OCI-LY7 (cell line): ENCODE data around the gene ZCCHC13. TPM values are rescaled to one million over a fixed set of nuclear protein-coding genes. Genes with fewer than 3 reads are reported as not detected.

ENCODE experiments used
- BruUV-seq: library from RNA; stranded (reverse); fragments of 400-500 nt; replicated peaks from 2 replicates; lab custom pipeline; 2021; lab: Mats Ljungman, UMichigan
- CTCF ChIA-PET: fragments of 300-600 bp; sonication (Branson Sonifier 250); formaldehyde crosslinking; loops from one replicate; lab custom pipeline; 2022; ENCODE audit warnings: antibody characterized with exemption; ENCODE audit not compliant: unreplicated experiment; lab: Charles Lee
- POLR2A ChIA-PET: fragments of 300-600 bp; sonication (Branson Sonifier 250); formaldehyde crosslinking; loops from one replicate; lab custom pipeline; 2022; ENCODE audit warnings: antibody characterized with exemption; lab: Charles Lee
- DNase-seq: peaks from one replicate; pipeline ENCODE4 v3.0.0-alpha.2; 2015; ENCODE audit warnings: low spot score
- H2AFZ ChIP-seq: fragments of 200-600 bp; sonication (generic), shearing (Covaris generic); 2 replicates; pipeline ENCODE4 v1.6.1; 2014; ENCODE audit warnings: mild to moderate bottlenecking, antibody characterized with exemption, low read length, moderate library complexity
- H3K27ac ChIP-seq: fragments of 200-600 bp; sonication (generic); 2 replicates; pipeline ENCODE4 v1.5.1; 2014; ENCODE audit warnings: mixed run types, low read depth, mild to moderate bottlenecking, moderate library complexity, low read length, inconsistent platforms; ENCODE audit not compliant: poor library complexity, severe bottlenecking
- H3K36me3 ChIP-seq: fragments of 200-600 bp; sonication (generic); 2 replicates; pipeline ENCODE4 v1.6.1; 2014; ENCODE audit warnings: mild to moderate bottlenecking, antibody characterized with exemption, low read length, moderate library complexity, mixed read lengths; ENCODE audit not compliant: insufficient read depth
- H3K4me1 ChIP-seq: fragments of 200-600 bp; sonication (generic); 2 replicates; pipeline ENCODE4 v1.5.1; 2014; ENCODE audit warnings: mild to moderate bottlenecking, low read length; ENCODE audit not compliant: insufficient read depth, poor library complexity, severe bottlenecking
- H3K4me2 ChIP-seq: fragments of 200-600 bp; sonication (generic); 2 replicates; pipeline ENCODE4 v1.6.1; 2014; ENCODE audit warnings: mild to moderate bottlenecking, low read length
- H3K4me3 ChIP-seq: fragments of 200-600 bp; sonication (generic); 2 replicates; pipeline ENCODE4 v1.5.1; 2014; ENCODE audit warnings: mild to moderate bottlenecking, low read depth, low read length; ENCODE audit not compliant: poor library complexity, severe bottlenecking
- H3K79me2 ChIP-seq: fragments of 200-600 bp; sonication (generic); 2 replicates; pipeline ENCODE4 v1.6.1; 2016; ENCODE audit warnings: low read depth, mild to moderate bottlenecking, low read length, moderate library complexity, mixed read lengths; ENCODE audit not compliant: insufficient read depth
- H3K9me2 ChIP-seq: fragments of 200-600 bp; sonication (generic); 2 replicates; pipeline ENCODE4 v1.6.1; 2016; ENCODE audit warnings: mild to moderate bottlenecking, low read length, mixed read lengths; ENCODE audit not compliant: insufficient read depth
- H3K9me3 ChIP-seq: fragments of 200-600 bp; sonication (generic); 2 replicates; pipeline ENCODE4 v1.6.1; 2014; ENCODE audit warnings: mild to moderate bottlenecking, mixed run types, low read length, mixed read lengths
- H4K20me1 ChIP-seq: fragments of 200-600 bp; sonication (generic); 2 replicates; pipeline ENCODE4 v1.6.1; 2014; ENCODE audit warnings: mild to moderate bottlenecking, antibody characterized with exemption, low read length, moderate library complexity, mixed read lengths; ENCODE audit not compliant: insufficient read depth
- CTCF ChIP-seq: fragments of 200-600 bp; sonication (generic); conservative IDR thresholded peaks from 2 replicates; pipeline ENCODE4 v1.5.1; 2014; ENCODE audit warnings: mild to moderate bottlenecking, antibody characterized with exemption, low read length, moderate library complexity, mixed read lengths
- EZH2phosphoT487 ChIP-seq: fragments of 200-600 bp; sonication (generic); IDR thresholded peaks from 2 replicates; pipeline ENCODE4 v1.6.1; 2018; ENCODE audit warnings: low read depth, borderline replicate concordance, mild to moderate bottlenecking, mixed run types, antibody characterized with exemption, low read length, moderate library complexity, mixed read lengths
- intact Hi-C: fragments of 100-400 bp; cut with micrococcal nuclease; formaldehyde crosslinking; loops from one replicate; pipeline ENCODE4 v1.10.0; 2022; ENCODE audit not compliant: unreplicated experiment
- total RNA-seq, 2 experiments: library from RNA; depleted of rRNA in 1 of 2; stranded (reverse); fragments of >200 nt in 1 of 2; shearing (Covaris generic) in 1 of 2; gene quantifications; 2 replicates each; pipeline ENCODE4 v1.2.3, GENCODE V29; 2014 to 2022

Gene ZCCHC13
- total RNA-seq, 2 experiments from 2014 or later = not detected

- TF ChIP-seq EZH2phosphoT487 = no peak
- CTCF ChIA-PET = no interaction called here
- intact Hi-C loops = loop anchor here (10.0 kb wide), 1 partner anchor 211 kb away; no protein-coding TSS in a partner anchor
Observed at GRCh38 chrX:74346088-74346487, 42.1 kb downstream of the ZCCHC13 start.

GRCh38 chrX:74349387-74349786 lies 45.4 kb downstream of the ZCCHC13 start:
- Histone ChIP-seq H3K9me3 (no peaks in the 10 kb centered on the region), H3K27ac (no peak overlapping the region), H4K20me1 (no peaks in the 10 kb centered on the region), H2AFZ (no peak overlapping the region), H3K36me3 (no peaks in the 10 kb centered on the region), H3K79me2 (no peaks in the 10 kb centered on the region), H3K9me2 (no peaks in the 10 kb centered on the region), H3K4me1 (no peaks in the 10 kb centered on the region), H3K4me2 (no peak overlapping the region), H3K4me3 (no peak overlapping the region)
- BruUV-seq = no TSS peak
- TF ChIP-seq EZH2phosphoT487 = no peak
- no peak for TF ChIP-seq CTCF
- intact Hi-C loops = loop anchor here (10.0 kb wide), 1 partner anchor 215 kb away; no protein-coding TSS in a partner anchor
- POLR2A ChIA-PET = no interaction called here
- DNase-seq = no peak
- CTCF ChIA-PET = no interaction called here

More at GRCh38 chrX:74346088-74346487, 42.1 kb downstream of the ZCCHC13 start:
- POLR2A ChIA-PET = interaction anchor here (0.5 kb wide), 1 partner anchor 66 kb away, joined by 3 read pairs; no protein-coding TSS in a partner anchor
- H3K4me1 ChIP-seq = no peaks in the 10 kb centered on the region
- no peak for DNase-seq
- H3K9me2 ChIP-seq = no peaks in the 10 kb centered on the region
- no peak overlapping the region for H3K27ac ChIP-seq
- no peaks in the 10 kb centered on the region for H4K20me1 ChIP-seq
- H3K36me3 ChIP-seq = no peaks in the 10 kb centered on the region
- no peak overlapping the region for H2AFZ ChIP-seq
- no peaks in the 10 kb centered on the region for H3K79me2 ChIP-seq
- BruUV-seq = no TSS peak
- no peak overlapping the region for H3K4me3 ChIP-seq
- H3K4me2 ChIP-seq = no peak overlapping the region
- no peaks in the 10 kb centered on the region for H3K9me3 ChIP-seq

- no peaks in the 10 kb centered on the region for H3K79me2 ChIP-seq
- DNase-seq = no peak
- no peaks in the 10 kb centered on the region for H3K9me3 ChIP-seq
- no peak overlapping the region for H3K4me2 ChIP-seq
- POLR2A ChIA-PET = no interaction called here
- H4K20me1 ChIP-seq = no peaks in the 10 kb centered on the region
- no TSS peak for BruUV-seq
- H3K27ac ChIP-seq = no peak overlapping the region
- no peaks in the 10 kb centered on the region for H3K36me3 ChIP-seq
- no peak overlapping the region for H3K4me3 ChIP-seq
- TF ChIP-seq CTCF = no peak
- no peak for TF ChIP-seq EZH2phosphoT487
- CTCF ChIA-PET = no interaction called here
- intact Hi-C loops = no loop called here
- H3K4me1 ChIP-seq = no peaks in the 10 kb centered on the region
- no peaks in the 10 kb centered on the region for H3K9me2 ChIP-seq
- H2AFZ ChIP-seq = no peak overlapping the region
Observed at GRCh38 chrX:74351760-74352159, 47.8 kb downstream of the ZCCHC13 start.
